HG03457 (cell line): ENCODE measurements around the gene PHYHD1.

Source experiments
- ATAC-seq: cut with Tn5 transposase; IDR thresholded peaks from one replicate; pipeline ENCODE4 v1.9.1; 2021; ENCODE audit warnings: moderate number of reproducible peaks; ENCODE audit not compliant: unreplicated experiment

The PHYHD1 gene

DNA sequence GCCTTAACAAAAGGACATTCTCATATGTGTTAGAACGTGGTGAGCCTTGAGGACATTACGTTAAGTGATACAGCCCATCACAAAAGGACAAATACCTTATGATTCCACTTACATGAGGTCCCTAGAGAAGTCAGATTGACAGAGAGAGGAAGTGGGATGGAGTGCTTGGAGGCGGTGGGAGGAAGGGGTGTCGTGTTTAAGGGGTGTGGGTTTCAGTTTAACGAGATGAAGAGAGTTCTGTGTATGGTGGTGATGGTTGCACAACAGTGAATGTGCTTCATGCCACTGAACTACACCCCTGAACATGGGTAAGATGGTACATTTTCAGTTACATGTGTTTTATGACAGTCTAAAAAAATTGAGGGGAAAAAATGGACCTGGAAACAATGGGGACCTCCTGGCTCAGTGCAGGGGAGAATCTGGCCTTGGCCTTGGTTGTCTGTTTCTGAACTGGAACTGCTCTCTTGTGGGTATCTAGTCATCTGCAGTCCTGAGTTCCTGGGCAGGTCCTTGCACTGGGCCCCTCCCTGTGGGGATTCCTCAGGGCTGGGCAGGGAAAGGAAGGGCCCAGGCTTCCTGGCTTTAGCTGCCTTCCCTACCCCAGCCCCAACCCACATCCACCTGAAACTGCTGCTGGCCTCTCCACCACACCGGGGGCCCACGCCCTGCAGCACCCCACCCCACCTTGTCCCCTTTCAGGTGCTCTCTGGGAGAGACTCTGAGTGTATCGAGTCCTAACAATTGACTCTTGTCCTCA, 21.0 kb upstream of the PHYHD1 start:
- ATAC-seq = no peak

GRCh38 chr9:128901379-128901778, 19.4 kb upstream of the PHYHD1 start:
- ATAC-seq = no peak

- no peak for ATAC-seq
Observed at GRCh38 chr9:128901822-128902221, 19.0 kb upstream of the PHYHD1 start.

DNA sequence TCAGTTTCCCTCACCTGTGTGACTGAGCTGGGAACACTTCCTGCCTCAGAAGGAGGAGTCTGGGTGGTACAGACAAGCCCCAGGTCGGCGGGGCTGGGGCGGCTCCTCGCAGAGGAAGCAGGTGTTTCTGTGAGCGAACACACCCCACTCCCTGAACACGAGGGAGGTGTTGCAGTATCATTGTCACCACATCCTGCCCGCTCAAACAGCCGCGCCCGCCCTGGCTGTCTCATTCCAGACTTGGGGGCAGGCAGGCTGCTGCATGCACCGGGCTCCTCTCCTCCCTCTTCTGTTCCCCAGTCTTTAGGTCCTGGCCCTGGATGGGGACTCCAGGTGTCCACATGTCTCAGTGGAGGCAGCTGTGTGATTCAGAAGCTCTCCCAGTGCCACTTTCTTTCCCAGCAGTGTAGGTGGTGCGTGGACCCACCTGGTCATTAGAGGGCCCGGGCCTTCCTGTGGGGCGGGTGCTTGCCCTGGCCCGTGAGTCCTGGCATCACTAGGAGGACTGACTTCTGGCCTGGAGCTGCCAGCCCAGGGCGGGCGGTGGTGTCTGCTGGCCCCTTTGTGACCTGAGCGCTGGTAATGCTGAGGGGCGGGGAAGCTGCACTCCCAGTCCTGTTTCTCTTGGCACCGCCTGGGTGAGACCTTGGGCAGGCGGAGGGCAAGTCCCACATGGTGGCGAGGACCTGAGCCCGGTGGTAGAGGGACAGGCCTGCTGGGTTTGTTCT, 18.3 kb upstream of the PHYHD1 start:
- ATAC-seq = no peak

- no peak for ATAC-seq
Observed at GRCh38 chr9:128903079-128903461, 17.7 kb upstream of the PHYHD1 start.

DNA sequence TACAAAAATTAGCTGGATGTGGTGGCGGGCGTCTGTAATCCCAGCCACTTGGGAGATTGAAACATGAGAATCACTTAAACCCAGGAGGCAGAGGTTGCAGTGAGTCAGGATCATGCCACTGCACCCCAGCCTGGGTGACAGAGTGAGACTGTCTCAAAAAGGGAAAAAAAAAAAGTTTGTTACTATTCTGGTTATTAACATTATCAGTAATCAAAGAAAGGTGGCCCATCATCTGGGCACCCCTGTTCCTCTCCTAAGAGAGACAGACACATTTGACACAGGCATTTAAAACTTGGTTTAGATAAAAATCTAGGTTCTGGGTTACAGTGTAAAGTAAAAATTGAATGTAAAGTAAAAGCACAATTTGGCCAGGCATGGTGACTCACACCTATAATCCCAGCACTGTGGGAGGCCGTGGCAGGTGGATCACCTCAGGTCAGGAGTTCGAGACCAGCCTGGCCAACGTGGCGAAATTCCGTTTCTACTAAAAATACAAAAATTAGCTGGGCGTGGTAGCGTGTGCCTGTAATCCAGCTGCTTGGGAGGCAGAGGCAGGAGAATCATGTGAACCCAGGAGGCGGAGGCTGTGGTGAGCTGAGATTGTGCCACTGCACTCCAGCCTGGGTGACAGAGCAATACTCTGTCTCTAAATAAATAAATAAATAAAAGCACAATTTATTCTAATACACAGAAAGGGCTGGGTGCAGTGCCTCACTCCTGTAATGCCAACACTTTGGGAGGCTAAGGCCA, 16.7 kb upstream of the PHYHD1 start:
- no peak for ATAC-seq

- ATAC-seq = no peak
Observed at GRCh38 chr9:128905964-128906363, 14.8 kb upstream of the PHYHD1 start.

- ATAC-seq = no peak
Observed at GRCh38 chr9:128906741-128907140, 14.0 kb upstream of the PHYHD1 start.

DNA sequence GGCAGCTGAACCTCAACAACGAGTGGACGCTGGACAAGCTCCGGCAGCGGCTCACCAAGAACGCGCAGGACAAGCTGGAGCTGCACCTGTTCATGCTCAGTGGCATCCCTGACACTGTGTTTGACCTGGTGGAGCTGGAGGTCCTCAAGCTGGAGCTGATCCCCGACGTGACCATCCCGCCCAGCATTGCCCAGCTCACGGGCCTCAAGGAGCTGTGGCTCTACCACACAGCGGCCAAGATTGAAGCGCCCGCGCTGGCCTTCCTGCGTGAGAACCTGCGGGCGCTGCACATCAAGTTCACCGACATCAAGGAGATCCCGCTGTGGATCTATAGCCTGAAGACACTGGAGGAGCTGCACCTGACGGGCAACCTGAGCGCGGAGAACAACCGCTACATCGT, 12.4 kb upstream of the PHYHD1 start:
- ATAC-seq = no peak

DNA sequence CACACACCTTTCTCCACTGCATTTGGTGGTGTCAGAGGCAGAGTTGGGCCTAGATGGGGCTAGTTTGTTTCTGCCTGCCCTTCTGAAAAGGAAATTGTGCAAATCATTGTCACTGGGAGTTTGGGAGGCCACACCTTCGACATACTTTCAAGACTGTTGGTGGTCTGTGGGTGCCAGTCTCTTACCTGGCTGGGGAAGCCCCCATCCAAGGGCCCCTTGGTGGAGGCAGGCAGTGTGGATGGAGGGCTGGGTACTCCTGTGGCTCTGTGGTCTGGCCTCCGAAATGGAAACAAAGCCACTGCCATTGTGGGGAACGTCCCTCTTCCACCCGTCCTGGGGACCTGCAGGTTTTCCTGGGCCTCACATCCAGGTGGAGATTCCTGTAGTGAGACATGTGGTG, 10.9 kb upstream of the PHYHD1 start:
- ATAC-seq = no peak

DNA sequence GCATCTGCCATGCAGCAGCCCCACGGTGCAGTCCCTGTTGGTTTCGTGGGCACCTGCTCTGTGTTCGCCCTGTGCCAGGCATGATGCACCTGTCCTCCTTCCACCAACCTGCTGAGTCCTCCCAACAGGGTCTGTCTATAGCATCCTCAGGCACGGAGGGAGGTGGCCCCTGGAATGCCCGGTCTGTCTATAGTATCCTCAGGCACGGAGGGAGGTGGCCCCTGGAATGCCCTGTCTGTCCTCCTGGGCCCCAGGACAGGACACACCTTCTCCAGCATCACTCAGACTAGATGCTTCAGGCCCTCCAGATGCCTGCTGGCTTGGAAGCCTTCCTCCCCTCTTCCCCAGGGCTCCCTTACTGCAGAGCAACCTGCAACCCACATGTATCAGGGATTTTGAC, 9.9 kb upstream of the PHYHD1 start:
- no peak for ATAC-seq

DNA sequence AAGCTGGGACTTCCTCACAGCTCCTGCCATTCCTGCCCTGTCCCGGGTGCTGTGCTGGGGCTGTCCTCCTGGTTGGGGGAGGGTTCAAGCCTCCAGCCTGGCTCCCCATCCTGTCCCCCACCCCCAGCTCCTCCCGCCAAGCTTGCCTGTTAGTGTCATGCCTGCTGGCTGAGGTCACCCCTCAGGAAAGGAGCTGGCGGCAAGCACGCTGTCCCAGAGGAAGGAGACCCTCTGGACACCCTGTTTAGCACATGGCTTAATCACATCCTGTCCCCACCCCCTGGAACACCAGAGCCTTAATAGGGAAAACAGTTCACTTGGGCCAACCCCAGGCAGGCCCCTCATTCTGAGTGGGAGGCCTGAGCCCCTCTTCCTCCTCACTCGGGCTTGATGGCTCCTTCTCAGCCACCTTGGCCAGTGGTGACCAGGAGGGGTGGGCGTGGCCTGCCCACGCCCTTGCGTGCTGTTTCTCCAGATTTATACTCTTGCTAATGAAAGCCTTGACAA, 9.2 kb upstream of the PHYHD1 start:
- ATAC-seq = no peak

GRCh38 chr9:128912270-128912853, 8.4 kb upstream of the PHYHD1 start:
- ATAC-seq = no peak

GRCh38 chr9:128913048-128913900, 7.5 kb upstream of the PHYHD1 start:
- ATAC-seq = no peak

GRCh38 chr9:128913995-128914772, 6.6 kb upstream of the PHYHD1 start:
- no peak for ATAC-seq

GRCh38 chr9:128916204-128916603, 4.6 kb upstream of the PHYHD1 start:
- ATAC-seq = no peak

DNA sequence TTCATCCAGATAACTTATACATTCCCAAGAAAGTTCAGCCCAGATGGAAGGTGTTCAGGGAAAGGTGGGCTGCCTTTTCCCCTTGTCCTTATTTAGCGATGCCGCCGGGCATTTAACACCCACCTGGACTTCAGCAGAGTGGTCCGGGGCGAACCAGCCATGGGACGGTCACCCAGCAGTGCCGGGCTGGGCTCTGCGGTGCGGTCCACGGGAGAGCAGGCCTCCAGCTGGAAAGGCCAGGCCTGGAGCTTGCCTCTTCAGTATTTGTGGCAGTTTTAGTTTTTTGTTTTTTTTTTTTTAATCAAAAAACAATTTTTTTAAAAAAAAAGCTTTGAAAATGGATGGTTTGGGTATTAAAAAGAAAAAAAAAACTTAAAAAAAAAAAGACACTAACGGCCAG, 4.0 kb upstream of the PHYHD1 start:
- ATAC-seq = no peak

DNA sequence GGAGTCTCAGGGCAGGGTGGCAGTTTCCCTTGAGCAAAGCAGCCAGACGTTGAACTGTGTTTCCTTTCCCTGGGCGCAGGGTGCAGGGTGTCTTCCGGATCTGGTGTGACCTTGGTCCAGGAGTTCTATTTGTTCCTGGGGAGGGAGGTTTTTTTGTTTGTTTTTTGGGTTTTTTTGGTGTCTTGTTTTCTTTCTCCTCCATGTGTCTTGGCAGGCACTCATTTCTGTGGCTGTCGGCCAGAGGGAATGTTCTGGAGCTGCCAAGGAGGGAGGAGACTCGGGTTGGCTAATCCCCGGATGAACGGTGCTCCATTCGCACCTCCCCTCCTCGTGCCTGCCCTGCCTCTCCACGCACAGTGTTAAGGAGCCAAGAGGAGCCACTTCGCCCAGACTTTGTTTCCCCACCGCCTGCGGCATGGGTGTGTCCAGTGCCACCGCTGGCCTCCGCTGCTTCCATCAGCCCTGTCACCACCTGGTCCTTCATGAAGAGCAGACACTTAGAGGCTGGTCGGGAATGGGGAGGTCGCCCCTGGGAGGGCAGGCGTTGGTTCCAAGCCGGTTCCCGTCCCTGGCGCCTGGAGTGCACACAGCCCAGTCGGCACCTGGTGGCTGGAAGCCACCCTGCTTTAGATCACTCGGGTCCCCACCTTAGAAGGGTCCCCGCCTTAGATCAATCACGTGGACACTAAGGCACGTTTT, 3.5 kb upstream of the PHYHD1 start:
- ATAC-seq = no peak

GRCh38 chr9:128918921-128919320, 1.9 kb upstream of the PHYHD1 start:
- ATAC-seq = no peak
